Measurements from ENCODE around the gene C1orf94.

Gene C1orf94

DNA sequence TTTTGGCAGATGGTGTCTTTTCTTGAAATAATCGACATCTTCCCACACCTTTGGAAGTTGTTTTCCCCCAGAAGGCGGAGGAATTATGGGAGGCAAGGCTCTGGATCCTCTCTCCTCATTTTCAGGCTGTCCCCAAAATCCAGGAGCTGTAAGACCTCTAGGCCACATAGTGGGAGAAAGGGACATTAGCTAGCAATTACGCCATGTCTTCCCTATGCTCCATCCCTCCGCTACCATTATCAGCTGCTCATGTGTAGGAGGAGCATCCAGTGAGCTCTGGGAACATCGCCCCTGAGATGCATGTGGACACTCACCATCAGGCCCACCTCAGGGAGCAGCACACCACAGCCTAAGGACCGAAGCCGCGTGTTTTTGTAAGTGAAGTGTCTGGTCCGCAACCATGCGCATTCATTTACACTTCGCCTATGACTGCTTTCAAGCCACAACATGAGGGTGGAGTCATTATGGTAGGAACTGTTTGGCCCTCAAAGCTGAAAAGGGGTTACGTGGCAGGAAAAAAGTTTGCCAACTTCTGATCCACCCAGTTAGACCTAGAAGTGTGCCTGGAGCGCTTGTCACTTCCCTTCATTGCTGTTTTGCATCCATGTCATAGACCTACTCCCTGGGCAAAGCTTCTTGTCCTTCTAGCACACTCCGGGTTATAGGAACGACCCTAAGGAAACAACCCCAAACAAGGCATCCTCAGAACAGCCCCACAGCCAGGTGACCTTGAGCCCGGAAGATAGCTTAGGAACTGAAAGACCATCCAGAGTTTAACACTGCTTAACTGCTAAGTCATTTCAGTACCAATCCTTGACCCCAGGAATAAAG is 85.5 kb downstream of the C1orf94 start:
- DNase-seq (ENCODE audit: low spot score) = no peak

DNA sequence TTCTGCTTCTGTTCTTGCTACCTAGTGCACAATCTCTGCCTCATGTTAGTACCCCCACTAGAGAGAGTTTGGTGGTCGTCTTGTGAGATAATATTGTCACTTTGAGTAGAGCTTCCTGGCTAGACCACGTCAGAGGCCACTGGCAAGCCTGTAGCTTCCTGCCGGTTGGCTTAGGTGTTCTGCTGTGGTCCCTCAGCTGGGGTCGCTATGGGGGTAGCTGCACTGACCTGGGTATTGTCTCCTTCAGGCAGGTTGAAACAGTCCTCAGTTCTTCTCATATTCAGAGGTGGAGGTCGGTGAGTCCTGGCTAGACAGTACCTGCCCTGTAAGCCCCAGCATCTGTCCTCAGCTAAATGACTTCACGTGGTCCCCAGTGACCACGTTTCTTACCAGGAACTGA is 86.2 kb downstream of the C1orf94 start:
- no peak for DNase-seq (ENCODE audit: low spot score)

DNA sequence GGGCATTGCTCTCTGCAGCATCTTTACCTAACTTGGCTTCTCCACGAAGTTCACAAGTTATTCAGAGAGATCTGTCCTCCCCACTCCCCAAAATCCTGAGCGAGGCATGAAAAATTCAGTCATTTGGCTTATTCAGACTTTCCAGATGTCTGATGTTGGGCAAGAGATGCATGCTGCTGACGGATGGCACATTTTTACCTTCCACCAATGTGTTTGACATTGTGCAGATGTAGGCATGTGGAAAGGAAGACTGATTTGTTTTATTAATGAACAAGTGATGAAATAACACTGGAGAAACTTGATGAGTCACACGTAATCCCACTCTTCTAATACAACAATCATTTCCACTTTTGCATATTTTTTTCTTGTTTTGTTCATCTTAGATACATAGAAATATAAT is 86.7 kb downstream of the C1orf94 start:
- no peak for DNase-seq (ENCODE audit: low spot score)

DNA sequence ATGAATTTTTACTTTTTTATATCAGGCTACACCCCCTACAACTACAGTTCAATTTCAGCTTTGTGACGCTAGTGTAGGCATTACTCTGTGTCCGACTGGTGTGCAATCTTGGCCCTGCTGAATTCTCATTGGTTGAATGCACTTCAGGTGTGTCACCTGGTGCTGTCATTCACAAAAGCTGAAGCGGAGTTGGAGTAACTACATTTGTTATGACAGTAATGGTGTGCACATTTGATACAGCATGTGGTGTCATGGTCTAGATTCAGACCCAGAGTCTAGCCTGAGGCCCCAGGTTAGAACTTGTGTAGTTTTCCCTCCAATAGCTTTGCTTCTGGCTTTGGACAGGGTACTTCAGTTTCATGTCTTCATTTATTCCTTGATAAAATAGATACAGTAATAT is 88.7 kb downstream of the C1orf94 start:
- DNase-seq (ENCODE audit: low spot score) = no peak

DNA sequence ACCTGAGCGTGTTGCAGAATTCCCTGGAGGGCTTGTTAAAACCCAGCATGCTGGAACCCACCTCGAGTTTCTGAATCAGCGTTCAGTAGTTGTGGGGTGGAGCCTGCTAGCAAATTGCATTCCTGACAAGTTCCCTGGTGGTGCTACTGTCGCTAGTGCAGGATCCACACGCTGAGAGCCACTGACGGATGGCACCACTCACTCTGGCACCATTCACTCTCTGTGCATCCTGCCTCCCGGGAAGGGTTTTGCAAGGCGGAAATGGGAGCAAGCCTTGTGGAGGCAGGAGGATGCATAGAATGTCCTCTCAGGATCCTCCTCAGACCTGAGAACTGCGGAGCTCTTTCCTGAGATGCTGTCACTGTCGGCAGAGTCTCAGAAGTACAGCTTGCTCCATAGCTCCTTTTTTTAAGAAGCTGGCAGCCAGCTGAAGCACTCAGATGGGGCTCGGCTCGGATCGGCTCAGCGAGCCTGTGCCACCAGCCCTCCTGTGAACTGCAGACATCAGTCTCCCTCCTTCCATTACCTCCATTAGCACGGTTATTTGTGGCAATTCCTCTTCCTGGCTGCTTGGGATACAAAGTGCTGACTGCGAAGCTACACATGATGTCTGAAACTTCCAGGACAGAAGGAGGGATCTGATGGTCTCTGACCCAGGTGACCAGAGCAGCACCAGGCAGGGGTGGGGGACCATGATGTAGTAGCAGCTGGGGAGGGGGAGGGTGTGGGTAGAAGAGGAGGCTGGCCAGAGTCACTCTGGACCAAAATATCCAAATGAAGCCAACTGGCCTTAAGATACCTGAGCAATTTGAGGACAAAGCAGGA is 89.6 kb downstream of the C1orf94 start:
- DNase-seq (ENCODE audit: low spot score) = no peak

DNA sequence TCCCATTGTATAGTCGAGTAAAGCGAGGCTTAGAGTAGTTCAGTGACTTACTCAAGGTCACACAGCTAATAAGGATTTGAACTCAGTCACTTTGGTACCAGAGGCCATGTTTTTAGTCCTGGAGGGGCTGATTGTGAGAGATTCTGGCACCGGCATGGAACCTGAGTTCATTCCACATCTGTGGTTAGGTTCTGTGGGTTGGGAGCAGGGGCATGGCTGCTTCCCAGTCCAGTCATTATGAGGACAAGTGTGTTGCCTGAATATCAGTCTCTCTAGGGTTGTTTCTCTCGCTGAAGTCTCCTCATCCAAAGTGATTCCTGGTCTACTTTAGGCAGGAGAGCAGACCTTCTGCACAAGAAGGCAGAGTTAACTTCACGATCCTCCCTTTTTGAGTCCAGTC is 90.6 kb downstream of the C1orf94 start:
- DNase-seq (ENCODE audit: low spot score) = no peak

DNA sequence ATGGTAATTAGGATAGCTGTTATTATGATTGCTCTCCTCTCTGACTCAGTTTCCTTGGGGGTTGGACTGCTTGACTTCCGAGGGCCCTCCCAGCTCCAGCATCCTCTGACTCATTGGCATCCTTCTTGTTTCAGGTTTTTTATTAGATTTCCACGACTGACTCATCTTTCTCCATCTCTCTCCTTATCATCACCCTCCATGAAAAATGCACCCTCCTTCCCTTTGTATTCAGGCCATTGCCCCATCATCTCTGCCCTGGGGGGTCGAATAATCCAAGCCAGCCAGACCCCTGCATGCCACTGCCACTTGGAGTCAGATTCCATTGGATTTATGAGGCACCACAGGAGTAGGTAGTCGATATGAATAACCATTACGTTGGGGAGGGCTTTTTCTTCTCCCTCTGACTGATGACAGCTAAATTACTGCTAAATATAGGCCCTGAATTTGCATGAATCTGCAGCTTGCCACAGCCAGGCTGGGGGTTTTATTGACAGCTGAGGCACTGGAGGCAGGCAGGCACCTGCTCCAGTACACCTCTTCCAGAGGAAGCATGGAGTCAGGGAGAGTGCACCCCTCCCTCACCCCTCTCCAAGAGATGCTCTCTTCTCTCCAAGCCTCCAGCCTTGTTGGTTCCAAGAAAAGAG is 91.7 kb downstream of the C1orf94 start:
- DNase-seq (ENCODE audit: low spot score) = no peak
